Mucosa of stomach (tissue), 1 donor: ENCODE data around the gene ZNF558.

ENCODE experiments used
- H3K27me3 ChIP-seq: one replicate; pipeline ENCODE4 v1.7.0; 2013; ENCODE audit warnings: mild to moderate bottlenecking, low read length; ENCODE audit not compliant: control insufficient read depth, insufficient read depth
- H3K36me3 ChIP-seq: one replicate; pipeline ENCODE4 v1.7.0; 2013; ENCODE audit warnings: low read length; ENCODE audit not compliant: control insufficient read depth, insufficient read depth
- H3K4me1 ChIP-seq: one replicate; pipeline ENCODE4 v1.7.0; 2013; ENCODE audit warnings: mild to moderate bottlenecking, low read length; ENCODE audit not compliant: control insufficient read depth, insufficient read depth
- H3K4me3 ChIP-seq: one replicate; pipeline ENCODE4 v1.7.0; 2013; ENCODE audit warnings: low read length
- H3K9ac ChIP-seq: one replicate; pipeline ENCODE4 v1.7.0; 2013; ENCODE audit warnings: mild to moderate bottlenecking, low read length, moderate library complexity
- H3K9me3 ChIP-seq: one replicate; pipeline ENCODE4 v1.7.0; 2013; ENCODE audit warnings: mild to moderate bottlenecking, low read length, moderate library complexity; ENCODE audit not compliant: control insufficient read depth
- donor health status: Pancreatic carcinoma.

Gene ZNF558

GRCh38 chr19:8832132-8833021 is at the start of gene ZNF558, which contains the start of gene MBD3L1:
ZNF558 (minus strand) TSS chr19:8832304; CDS start chr19:8822659, 9,645 bp downstream.
MBD3L1 (plus strand) TSS chr19:8832377; CDS start chr19:8842679, 10,302 bp downstream.
- Histone ChIP-seq H3K27me3 (no peaks in the 10 kb centered on the region), H3K36me3 (no peaks in the 10 kb centered on the region), H3K4me1 (no peaks in the 10 kb centered on the region), H3K4me3 (peak within 1 kb of the TSS; percentile 51), H3K9ac (peak within 1 kb of the TSS; percentile 90), H3K9me3 (no peaks in the 10 kb centered on the region)

GRCh38 chr19:8881512-8881911 is 49.4 kb upstream of the ZNF558 start:
- Histone ChIP-seq H3K9me3 (no peaks in the 10 kb centered on the region), H3K9ac (no peak overlapping the region), H3K36me3 (no peaks in the 10 kb centered on the region), H3K4me3 (no peak overlapping the region), H3K27me3 (no peaks in the 10 kb centered on the region), H3K4me1 (no peaks in the 10 kb centered on the region)

- Histone ChIP-seq H3K4me1 (no peaks in the 10 kb centered on the region), H3K9ac (no peak overlapping the region), H3K36me3 (no peaks in the 10 kb centered on the region), H3K9me3 (no peaks in the 10 kb centered on the region), H3K4me3 (no peak overlapping the region), H3K27me3 (no peaks in the 10 kb centered on the region)
Observed at GRCh38 chr19:8880868-8881488, 48.9 kb upstream of the ZNF558 start.

DNA sequence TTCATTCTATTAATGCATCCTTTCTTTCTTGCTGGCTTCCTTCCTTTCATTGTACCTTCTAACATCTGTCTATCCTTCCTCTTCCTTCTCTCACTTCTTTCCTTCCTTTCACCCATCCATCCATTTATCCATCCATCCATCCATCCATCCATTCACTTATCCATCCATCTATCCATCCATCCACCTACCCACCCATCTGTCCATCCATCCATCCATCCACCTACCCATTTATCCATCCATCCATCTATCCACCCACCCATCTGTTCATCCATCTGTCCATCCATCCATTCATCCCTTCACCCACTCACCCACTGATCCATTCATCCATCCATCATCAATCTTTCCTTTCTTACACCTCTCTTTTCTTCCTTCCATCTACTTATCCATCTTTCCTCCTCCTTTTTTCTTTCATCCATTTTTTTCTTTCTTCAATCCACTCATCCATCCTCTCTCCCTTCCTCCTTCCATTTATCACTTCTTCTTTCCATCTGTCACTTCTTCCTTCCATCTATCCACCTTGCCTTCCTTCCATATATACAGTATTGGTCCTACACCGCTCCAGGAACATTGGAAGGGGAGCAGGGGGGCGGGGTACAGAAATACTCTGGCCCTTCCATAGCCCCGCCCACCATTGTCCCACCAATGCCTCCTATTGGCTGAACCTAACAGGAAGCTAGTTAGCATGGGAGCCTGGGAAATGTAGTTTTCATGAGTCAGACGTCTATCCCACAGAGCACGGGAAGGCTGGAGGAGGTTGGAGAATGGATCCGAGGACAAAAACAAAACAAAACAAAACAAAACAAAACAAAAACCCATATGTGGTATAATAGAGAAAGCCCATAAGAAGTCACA is 46.0 kb upstream of the ZNF558 start:
- Histone ChIP-seq H3K9me3 (no peaks in the 10 kb centered on the region), H3K27me3 (no peaks in the 10 kb centered on the region), H3K36me3 (no peaks in the 10 kb centered on the region), H3K4me3 (no peak overlapping the region), H3K9ac (no peak overlapping the region), H3K4me1 (no peaks in the 10 kb centered on the region)

GRCh38 chr19:8866344-8866743 is 34.2 kb upstream of the ZNF558 start:
- no peaks in the 10 kb centered on the region for H3K9me3 ChIP-seq
- H3K4me1 ChIP-seq: no peaks in the 10 kb centered on the region
- H3K27me3 ChIP-seq: no peaks in the 10 kb centered on the region
- H3K9ac ChIP-seq: no peak overlapping the region
- no peak overlapping the region for H3K4me3 ChIP-seq
- no peaks in the 10 kb centered on the region for H3K36me3 ChIP-seq

DNA sequence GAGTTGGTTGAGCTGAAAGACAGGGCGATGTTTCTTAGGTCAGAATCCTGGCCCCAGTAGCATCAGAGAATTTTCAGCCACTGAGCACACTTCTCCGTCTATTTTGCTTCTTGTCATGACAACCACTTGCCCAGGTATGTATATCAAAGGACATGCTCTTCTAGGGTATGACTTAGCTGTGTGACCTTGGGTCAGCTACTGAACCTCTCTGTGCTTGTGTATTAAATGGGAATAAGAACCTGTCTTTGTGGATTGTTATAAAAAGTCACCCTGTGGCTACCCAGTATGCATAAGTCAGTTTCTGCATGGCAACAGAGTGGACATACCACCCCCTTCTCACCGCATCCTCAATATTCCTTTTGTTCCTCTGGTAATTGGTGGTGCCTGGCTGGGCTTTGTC is 26.2 kb upstream of the ZNF558 start:
- Histone ChIP-seq H3K4me3 (no peak overlapping the region), H3K4me1 (no peaks in the 10 kb centered on the region), H3K36me3 (no peaks in the 10 kb centered on the region), H3K27me3 (no peaks in the 10 kb centered on the region), H3K9me3 (no peaks in the 10 kb centered on the region), H3K9ac (no peak overlapping the region)

DNA sequence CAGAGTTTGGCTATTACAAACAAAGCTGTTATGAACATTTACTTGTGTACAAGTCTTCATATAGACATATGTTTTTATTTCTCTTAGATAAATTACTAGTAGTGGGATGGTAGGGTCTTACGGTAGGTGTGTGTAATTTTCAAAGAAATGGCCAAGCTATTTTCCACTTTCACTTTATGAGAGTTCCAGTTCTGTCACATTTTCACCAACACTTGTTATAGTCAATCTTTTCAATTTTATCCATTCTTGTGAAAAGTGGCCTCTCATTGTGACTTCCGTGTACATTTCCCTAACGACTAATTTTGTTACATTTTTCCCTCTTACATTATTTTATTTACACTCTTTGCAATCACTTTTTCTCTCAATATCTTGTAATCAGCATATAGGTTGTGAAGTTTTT is 18.4 kb upstream of the ZNF558 start:
- Histone ChIP-seq H3K4me3 (no peak overlapping the region), H3K4me1 (no peaks in the 10 kb centered on the region), H3K9me3 (no peaks in the 10 kb centered on the region), H3K27me3 (no peaks in the 10 kb centered on the region), H3K9ac (no peak overlapping the region), H3K36me3 (no peaks in the 10 kb centered on the region)

GRCh38 chr19:8849232-8849631 is 17.1 kb upstream of the ZNF558 start:
- Histone ChIP-seq H3K9ac (no peak overlapping the region), H3K36me3 (no peaks in the 10 kb centered on the region), H3K9me3 (no peaks in the 10 kb centered on the region), H3K27me3 (no peaks in the 10 kb centered on the region), H3K4me1 (no peaks in the 10 kb centered on the region), H3K4me3 (no peak overlapping the region)

DNA sequence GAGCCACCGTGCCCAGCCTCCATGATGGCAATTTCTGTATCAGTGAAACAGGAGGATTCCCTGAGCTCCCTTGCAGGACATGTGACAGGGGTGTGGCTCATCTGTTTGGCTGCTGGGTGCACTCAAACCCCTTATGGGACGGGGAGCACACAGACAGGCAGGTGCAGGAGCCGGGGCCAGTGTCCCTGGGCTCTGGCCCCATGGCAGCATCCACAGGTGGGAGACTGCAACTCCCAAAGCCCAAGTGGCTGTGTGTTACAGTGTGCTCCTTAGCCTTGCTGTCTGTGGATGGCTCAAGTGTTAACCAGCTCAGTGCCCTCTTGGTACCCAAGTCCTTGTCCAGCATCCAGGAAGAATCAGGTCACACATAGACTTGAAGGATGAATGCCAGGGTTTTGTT is 14.7 kb upstream of the ZNF558 start:
- H3K4me3 ChIP-seq: no peak overlapping the region
- H3K36me3 ChIP-seq: no peaks in the 10 kb centered on the region
- no peaks in the 10 kb centered on the region for H3K9me3 ChIP-seq
- H3K27me3 ChIP-seq: no peaks in the 10 kb centered on the region
- H3K9ac ChIP-seq: no peak overlapping the region
- H3K4me1 ChIP-seq: no peaks in the 10 kb centered on the region

DNA sequence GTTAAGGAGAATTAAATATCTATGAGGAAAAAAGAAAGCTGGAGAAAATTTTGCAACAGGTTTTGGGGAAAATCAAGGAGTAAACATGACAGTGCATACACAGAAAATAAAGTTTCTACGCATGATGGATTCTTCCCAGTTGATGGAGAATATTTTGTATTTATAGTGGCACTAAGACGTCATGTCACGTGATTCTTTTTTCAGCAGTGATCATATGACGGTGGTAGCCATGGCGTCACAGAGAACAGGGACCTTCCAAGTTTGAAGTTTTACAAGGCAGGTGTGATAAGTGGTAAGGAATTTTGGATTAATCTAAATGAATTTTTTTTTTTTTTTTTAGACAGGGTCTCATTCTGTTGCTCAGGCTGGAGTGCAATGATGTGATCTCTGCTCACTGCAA is 8.6 kb upstream of the ZNF558 start:
- H3K4me1 ChIP-seq: no peaks in the 10 kb centered on the region
- H3K9me3 ChIP-seq: no peaks in the 10 kb centered on the region
- no peak overlapping the region for H3K4me3 ChIP-seq
- no peak overlapping the region for H3K9ac ChIP-seq
- H3K27me3 ChIP-seq: no peaks in the 10 kb centered on the region
- H3K36me3 ChIP-seq: no peaks in the 10 kb centered on the region

- Histone ChIP-seq H3K36me3 (no peaks in the 10 kb centered on the region), H3K9ac (no peak overlapping the region), H3K4me1 (no peaks in the 10 kb centered on the region), H3K4me3 (no peak overlapping the region), H3K9me3 (no peaks in the 10 kb centered on the region), H3K27me3 (no peaks in the 10 kb centered on the region)
Observed at GRCh38 chr19:8835877-8836276, 3.8 kb upstream of the ZNF558 start.

DNA sequence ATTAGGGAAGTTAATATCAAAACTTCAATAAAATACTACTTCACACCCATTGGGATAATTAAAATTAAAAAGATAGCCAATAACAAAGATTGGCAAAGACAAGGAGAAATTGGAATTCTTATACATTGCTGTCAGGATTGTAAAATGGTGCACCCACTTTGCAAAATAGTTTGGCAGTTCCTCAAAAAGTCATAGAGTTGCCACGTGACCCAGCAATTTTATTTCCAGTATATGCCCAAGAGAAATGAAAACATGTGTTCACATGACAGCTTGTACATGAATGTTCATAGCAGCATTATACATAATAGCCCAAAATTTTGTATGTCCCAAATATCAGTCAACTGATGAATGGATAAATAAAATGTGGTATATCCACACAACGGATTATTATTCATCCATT is 3.3 kb upstream of the ZNF558 start:
- no peaks in the 10 kb centered on the region for H3K27me3 ChIP-seq
- no peaks in the 10 kb centered on the region for H3K36me3 ChIP-seq
- H3K9me3 ChIP-seq: no peaks in the 10 kb centered on the region
- no peak overlapping the region for H3K4me3 ChIP-seq
- no peak overlapping the region for H3K9ac ChIP-seq
- H3K4me1 ChIP-seq: no peaks in the 10 kb centered on the region
